Right lobe of liver (tissue), 6 donors: ENCODE data around the gene HPS5. TPM values are rescaled to one million over a fixed set of nuclear protein-coding genes. Genes with fewer than 3 reads are reported as not detected.

Experiments
- ATAC-seq, 4 donors: fragments of 200-7000 bp; cut with Tn5 transposase; one replicate each; pipeline ENCODE4 v1.9.1; 2020; ENCODE audit warnings: mild to moderate bottlenecking in 4 of 4, moderate library complexity in 4 of 4
- DNase-seq, 3 donors: peaks; one replicate each; pipeline ENCODE4 v3.0.0-alpha.2; 2020
- H3K27ac ChIP-seq, 3 donors: fragments of 200-600 bp; one replicate each; pipeline ENCODE4 v1.8.0; 2022
- H3K27me3 ChIP-seq, 2 donors: fragments of 200-600 bp; one replicate each; pipeline ENCODE4 v1.8.0; 2022
- H3K36me3 ChIP-seq, 4 donors: fragments of 200-600 bp; sonication (generic) in 1 of 4; one replicate each; pipeline versions ENCODE4 v1.5.1 to v1.8.0; 2017 to 2022; ENCODE audit warnings: control low read depth in 1 of 4
- H3K4me1 ChIP-seq, 4 donors: fragments of 200-600 bp; sonication (generic) in 1 of 4; one replicate each; pipeline versions ENCODE4 v1.5.1 to v1.8.0; 2017 to 2022; ENCODE audit warnings: control low read depth in 1 of 4
- H3K4me3 ChIP-seq, 3 donors: fragments of 200-600 bp; one replicate each; pipeline ENCODE4 v1.8.0; 2022
- H3K9me3 ChIP-seq, 4 donors: fragments of 200-600 bp; sonication (generic) in 1 of 4; one replicate each; pipeline versions ENCODE4 v1.5.1 to v1.8.0; 2017 to 2022; ENCODE audit warnings: control low read depth in 1 of 4
- CTCF ChIP-seq, 4 donors: fragments of 200-600 bp in 3 of 4; fragments of 450-650 bp in 1 of 4; IDR thresholded peaks; one replicate each; pipeline versions ENCODE4 v1.5.1 to v1.8.0; 2016 to 2022; ENCODE audit warnings: antibody characterized with exemption in 4 of 4, mild to moderate bottlenecking in 2 of 4
- POLR2A ChIP-seq: fragments of 450-650 bp; IDR thresholded peaks from one replicate; pipeline ENCODE4 v1.6.1; 2017; ENCODE audit warnings: antibody characterized with exemption, mild to moderate bottlenecking
- WGBS: methylation state at CpG from one replicate; pipeline ENCODE4 v1.1.6; 2018; ENCODE audit warnings: low coverage, low lambda C conversion rate; ENCODE audit not compliant: insufficient coverage; ENCODE audit errors: missing lambda C conversion rate; 5-methylcytosine and 5-hydroxymethylcytosine counted together
- intact Hi-C, 2 donors: fragments of 100-400 bp; cut with DNase I; formaldehyde crosslinking; loops; one replicate each; pipeline versions ENCODE4 v1.11.2 to v1.14.1; 2022
- total RNA-seq, 6 experiments: library from RNA; depleted of rRNA in 2 of 6; stranded (reverse); fragments of >200 nt in 2 of 6; fragmentation: NEBNext Ultra II Directional in 3 of 6; extraction: Animal tissue kit (Norgen Biotek cat#: 25700) in 3 of 6; gene quantifications; one replicate each; pipeline versions ENCODE4 v1.1.0 to v1.2.4, GENCODE V29; 2016 to 2023
- donor health status: DM: no; HTN: yes; CAD: no.
- donor health status: DM: no; HTN: no; CAD: no.
- donor health status: DM: no; HTN: no; CAD: no.
- donor health status: DM: no; HTN: yes; CAD: no.
- donor health status: DM: no; HTN: yes; CAD: no.

The HPS5 gene
- total RNA-seq, 6 experiments from 2014 or later: 20.2 to 87.0 (median 41.7) TPM

- Histone ChIP-seq H3K4me3 (no peak overlapping the region), H3K27ac (no peak overlapping the region), H3K36me3 (peaks cover 0 to 37% (median 18%) of the 10 kb centered on the region in 4 donors), H3K4me1 (no peaks in the 10 kb centered on the region), H3K9me3 (no peaks in the 10 kb centered on the region), H3K27me3 (no peaks in the 10 kb centered on the region)
- no peak for TF ChIP-seq CTCF (IDR thresholded peaks at IDR 0.05)
- TF ChIP-seq POLR2A: no peak
- intact Hi-C loops: no loop called here
- 81% methylated on average over 2 of the region's 2 CpGs for WGBS
- no peak for DNase-seq
- no peak for ATAC-seq
These were observed 46.3 kb upstream of the HPS5 start for GRCh38 chr11:18368221-18368620.

GRCh38 chr11:18367431-18367830, 45.5 kb upstream of the HPS5 start:
- no peak for TF ChIP-seq POLR2A
- TF ChIP-seq CTCF (IDR thresholded peaks at IDR 0.05): no peak
- intact Hi-C loops: no loop called here
- ATAC-seq (no peak), DNase-seq (no peak)
- Histone ChIP-seq H3K9me3 (no peaks in the 10 kb centered on the region), H3K27ac (no peak overlapping the region), H3K4me1 (no peaks in the 10 kb centered on the region), H3K36me3 (peaks cover 0 to 43% (median 23%) of the 10 kb centered on the region in 4 donors), H3K4me3 (no peak overlapping the region), H3K27me3 (no peaks in the 10 kb centered on the region)
- 97% methylated on average over 3 of the region's 3 CpGs for WGBS

- peak in 1 of 4 donors; percentile 15 for ATAC-seq
- WGBS: 61% methylated on average over 4 of the region's 4 CpGs
- no peak overlapping the region for H3K4me3 ChIP-seq
- no peaks in the 10 kb centered on the region for H3K27me3 ChIP-seq
- no peak overlapping the region for H3K27ac ChIP-seq
- H3K36me3 ChIP-seq: peaks cover 0 to 55% (median 29%) of the 10 kb centered on the region in 4 donors
- intact Hi-C loops: no loop called here
- no peaks in the 10 kb centered on the region for H3K9me3 ChIP-seq
- no peaks in the 10 kb centered on the region for H3K4me1 ChIP-seq
- no peak for DNase-seq
- TF ChIP-seq POLR2A: no peak
- TF ChIP-seq CTCF (IDR thresholded peaks at IDR 0.05): no peak
These were observed 44.3 kb upstream of the HPS5 start for GRCh38 chr11:18366286-18366685.

GRCh38 chr11:18365741-18366140, 43.8 kb upstream of the HPS5 start:
- Histone ChIP-seq H3K4me3 (no peak overlapping the region), H3K27ac (no peak overlapping the region), H3K4me1 (no peaks in the 10 kb centered on the region), H3K27me3 (no peaks in the 10 kb centered on the region), H3K36me3 (peaks cover 0 to 60% (median 33%) of the 10 kb centered on the region in 4 donors), H3K9me3 (no peaks in the 10 kb centered on the region)
- DNase-seq (no peak), ATAC-seq (peak in 1 of 4 donors; percentile 58)
- intact Hi-C loops: no loop called here
- WGBS: 86% methylated on average over 3 of the region's 4 CpGs
- no peak for TF ChIP-seq CTCF (IDR thresholded peaks at IDR 0.05)

GRCh38 chr11:18364495-18365073, 42.6 kb upstream of the HPS5 start:
- H3K36me3 ChIP-seq: peaks cover 0 to 67% (median 33%) of the 10 kb centered on the region in 4 donors
- DNase-seq: no peak
- H3K9me3 ChIP-seq: no peaks in the 10 kb centered on the region
- no peaks in the 10 kb centered on the region for H3K27me3 ChIP-seq
- 86% methylated on average over 1 of the region's 4 CpGs for WGBS
- no peak for TF ChIP-seq POLR2A
- no peak for TF ChIP-seq CTCF (IDR thresholded peaks at IDR 0.05)
- H3K27ac ChIP-seq: no peak overlapping the region
- intact Hi-C loops: no loop called here
- ATAC-seq: no peak
- no peaks in the 10 kb centered on the region for H3K4me1 ChIP-seq
- H3K4me3 ChIP-seq: no peak overlapping the region
